Pons (tissue), 1 donor: ENCODE measurements around the gene COL4A1.
"Not testable (repeated sequence)": the region's sequence is repeated elsewhere in the genome, so short reads cannot be mapped to it uniquely, and the experiment has no call there.

ENCODE experiments used
- DNase-seq: peaks from one replicate; pipeline ENCODE4 v3.0.0-alpha.2; 2016; ENCODE audit warnings: low spot score

The COL4A1 gene

GRCh38 chr13:110115591-110115990, 191.4 kb downstream of the COL4A1 start:
- DNase-seq = no peak

- no peak for DNase-seq
Measured at GRCh38 chr13:110114316-110114715, 192.6 kb downstream of the COL4A1 start.

GRCh38 chr13:110113284-110113764, 193.6 kb downstream of the COL4A1 start:
- no peak for DNase-seq

- DNase-seq = not testable (repeated sequence)
Measured at GRCh38 chr13:110112379-110112778, 194.6 kb downstream of the COL4A1 start.

- no peak for DNase-seq
Measured at GRCh38 chr13:110110783-110111182, 196.2 kb downstream of the COL4A1 start.

GRCh38 chr13:110109910-110110309, 197.0 kb downstream of the COL4A1 start:
- peak; percentile 39 for DNase-seq

- no peak for DNase-seq
Measured at GRCh38 chr13:110109140-110109783, 197.7 kb downstream of the COL4A1 start.

- DNase-seq = peak; percentile 83
Measured at GRCh38 chr13:110108348-110109139, 198.4 kb downstream of the COL4A1 start.

- no peak for DNase-seq
Measured at GRCh38 chr13:110107568-110108347, 199.2 kb downstream of the COL4A1 start.

- peak; percentile 43 for DNase-seq
Measured at GRCh38 chr13:110106726-110107125, 200.2 kb downstream of the COL4A1 start.

GRCh38 chr13:110105136-110105535, 201.8 kb downstream of the COL4A1 start:
- DNase-seq = no peak

- DNase-seq = no peak
Measured at GRCh38 chr13:110103534-110103933, 203.4 kb downstream of the COL4A1 start.

- no peak for DNase-seq
Measured at GRCh38 chr13:110103026-110103425, 203.9 kb downstream of the COL4A1 start.

- DNase-seq = no peak
Measured at GRCh38 chr13:110102053-110102452, 204.9 kb downstream of the COL4A1 start.

- DNase-seq = no peak
Measured at GRCh38 chr13:110099922-110100321, 207.0 kb downstream of the COL4A1 start.
